Activated CD4-positive, alpha-beta T cell treated with anti-CD3 and anti-CD28 coated beads, Interleukin-2, amount 50 U/mL, for 48 hours (primary cell): ENCODE data around the gene GALK2.

Source experiments
- DNase-seq, 2 experiments: peaks; one replicate each; pipeline ENCODE4 v3.0.0-alpha.2; 2020

GALK2 gene

GRCh38 chr15:49169880-49170597, at the start of gene GALK2:
Gene GALK2, plus strand, starts transcription at chr15:49170247. Its CDS starts 76 bp downstream, at chr15:49170323.
- DNase-seq, result peak; percentile 84 to 90

GRCh38 chr15:49120832-49121231, 49.2 kb upstream of the GALK2 start:
- DNase-seq, result no peak

- no peak for DNase-seq
Observed at GRCh38 chr15:49121901-49122300, 48.1 kb upstream of the GALK2 start.

- DNase-seq, result no peak
Observed at GRCh38 chr15:49122541-49123062, 47.4 kb upstream of the GALK2 start.

GRCh38 chr15:49124371-49124770, 45.7 kb upstream of the GALK2 start:
- no peak for DNase-seq

- DNase-seq, result no peak
Observed at GRCh38 chr15:49131403-49131802, 38.6 kb upstream of the GALK2 start.

GRCh38 chr15:49134683-49135341, 35.2 kb upstream of the GALK2 start:
- no peak for DNase-seq

GRCh38 chr15:49135342-49135857, 34.6 kb upstream of the GALK2 start:
- DNase-seq, result no peak

- no peak for DNase-seq
Observed at GRCh38 chr15:49135911-49136310, 34.1 kb upstream of the GALK2 start.

GRCh38 chr15:49137861-49138260, 32.2 kb upstream of the GALK2 start:
- no peak for DNase-seq

GRCh38 chr15:49145651-49146609, 24.1 kb upstream of the GALK2 start:
- peak in 1 of 2 experiments; percentile 21 for DNase-seq

GRCh38 chr15:49148298-49148697, 21.7 kb upstream of the GALK2 start:
- no peak for DNase-seq

GRCh38 chr15:49148727-49149126, 21.3 kb upstream of the GALK2 start:
- no peak for DNase-seq

GRCh38 chr15:49151831-49152230, 18.2 kb upstream of the GALK2 start:
- DNase-seq, result no peak

GRCh38 chr15:49152552-49153312, 17.3 kb upstream of the GALK2 start:
- no peak for DNase-seq

GRCh38 chr15:49154359-49154758, 15.7 kb upstream of the GALK2 start:
- DNase-seq, result no peak

GRCh38 chr15:49154799-49155109, 15.3 kb upstream of the GALK2 start:
- DNase-seq, result no peak

- DNase-seq, result peak; percentile 87 to 93
Observed at GRCh38 chr15:49155110-49155833, 14.8 kb upstream of the GALK2 start, which contains the start of gene COPS2. Gene COPS2, minus strand, starts transcription at chr15:49155599. Its CDS starts 21 bp downstream, at chr15:49155578.

GRCh38 chr15:49155834-49156627, 14.0 kb upstream of the GALK2 start:
- peak in 1 of 2 experiments; percentile 8 for DNase-seq

GRCh38 chr15:49163678-49164077, 6.4 kb upstream of the GALK2 start:
- no peak for DNase-seq

- DNase-seq, result no peak
Observed at GRCh38 chr15:49164865-49165264, 5.2 kb upstream of the GALK2 start.
